BLaER1 treated with 17β-estradiol and CSF1 and Interleukin-3, amounts not matched to agents 10 nM and 100 nM (cell line): ENCODE results near the gene CYTH3.

Source experiments
- H3K27ac ChIP-seq, 11 experiments: shearing (Covaris generic); formaldehyde crosslinking; 2 replicates each; pipeline ENCODE4 v1.8.1; 2022
- H3K27me3 ChIP-seq, 11 experiments: shearing (Covaris generic); formaldehyde crosslinking; 2 replicates each; pipeline ENCODE4 v1.8.1; 2022
- H3K36me3 ChIP-seq, 11 experiments: shearing (Covaris generic); formaldehyde crosslinking; 2 replicates each; pipeline ENCODE4 v1.8.1; 2022
- H3K4me1 ChIP-seq, 10 experiments: shearing (Covaris generic); formaldehyde crosslinking; 2 replicates each; pipeline ENCODE4 v1.8.1; 2022
- H3K4me2 ChIP-seq, 11 experiments: shearing (Covaris generic); formaldehyde crosslinking; 2 replicates each; pipeline ENCODE4 v1.8.1; 2022
- H3K4me3 ChIP-seq, 10 experiments: shearing (Covaris generic); formaldehyde crosslinking; 2 replicates each; pipeline ENCODE4 v1.8.1; 2022
- H3K9ac ChIP-seq, 11 experiments: shearing (Covaris generic); formaldehyde crosslinking; 2 replicates each; pipeline ENCODE4 v1.8.1; 2022
- H3K9me3 ChIP-seq, 11 experiments: shearing (Covaris generic); formaldehyde crosslinking; replicated peaks in 1 of 11; 2 replicates each; pipeline ENCODE4 v1.8.1; 2022
- H4K20me1 ChIP-seq, 11 experiments: shearing (Covaris generic); formaldehyde crosslinking; 2 replicates each; pipeline ENCODE4 v1.8.1; 2022
- Cebpa-rat ChIP-seq, 11 experiments: shearing (Covaris generic); IDR thresholded peaks; 2 replicates each; pipeline ENCODE4 v1.8.1; 2022

Gene CYTH3

DNA sequence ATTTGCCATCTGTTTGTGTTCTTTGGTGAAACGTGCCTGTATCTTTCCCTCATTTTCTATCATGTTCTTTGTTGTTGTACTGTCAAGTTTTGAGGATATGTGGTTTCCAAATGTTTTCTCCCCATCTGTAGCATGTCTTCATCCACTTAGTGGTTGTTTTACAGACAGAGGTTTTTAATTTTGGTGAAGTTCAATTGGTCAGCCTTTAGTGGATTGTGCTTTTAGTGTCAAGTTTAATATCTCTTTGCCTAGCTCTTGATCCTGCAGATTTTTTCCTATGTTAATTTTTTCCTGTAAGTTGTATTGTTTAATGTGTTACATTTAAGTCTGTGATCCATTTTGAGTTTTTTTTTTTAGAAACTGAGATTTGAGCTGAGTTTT is 145.3 kb downstream of the CYTH3 start:
- H4K20me1 ChIP-seq, result peaks cover 0 to 71% (median 16%) of the 10 kb centered on the region in 11 experiments; a peak in 13 of 22 replicates
- H3K27me3 ChIP-seq, result no peaks in the 10 kb centered on the region
- peaks cover 76 to 100% (median 93%) of the 10 kb centered on the region in 11 experiments for H3K36me3 ChIP-seq
- H3K27ac ChIP-seq, result no peak overlapping the region
- H3K4me3 ChIP-seq, result no peak overlapping the region
- H3K9me3 ChIP-seq, result peaks cover 4 to 21% (median 11%) of the 10 kb centered on the region in 11 experiments; a peak in 19 of 22 replicates
- H3K4me2 ChIP-seq, result no peak overlapping the region
- H3K9ac ChIP-seq, result no peak overlapping the region
- TF ChIP-seq Cebpa-rat (IDR thresholded peaks at IDR 0.05), result no peak
- no peaks in the 10 kb centered on the region for H3K4me1 ChIP-seq

DNA sequence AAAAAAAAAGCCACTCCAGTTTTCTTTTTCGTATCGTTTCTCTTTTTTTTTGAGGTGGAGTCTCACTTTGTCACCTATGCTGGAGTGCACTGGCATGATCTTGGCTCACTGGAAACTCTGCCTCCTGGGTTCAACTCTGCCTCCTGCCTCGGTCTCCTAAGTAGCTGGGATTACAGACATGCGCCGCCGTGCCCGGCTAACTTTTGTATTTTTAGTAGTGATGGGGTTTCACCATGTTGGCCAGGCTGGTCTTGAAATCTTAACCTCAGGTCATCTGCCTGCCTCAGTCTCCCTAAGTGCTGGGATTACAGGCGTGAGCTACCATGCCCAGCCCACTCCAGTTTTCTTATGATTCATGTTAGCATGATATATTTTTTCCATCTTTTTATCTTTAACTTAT is 148.6 kb downstream of the CYTH3 start:
- Histone ChIP-seq H3K27ac (no peak overlapping the region), H3K4me1 (peaks cover 0 to 15% (median 10%) of the 10 kb centered on the region in 10 experiments; a peak in 13 of 20 replicates), H3K27me3 (no peaks in the 10 kb centered on the region), H3K4me2 (no peak overlapping the region), H3K9ac (no peak overlapping the region), H3K9me3 (peaks cover 24 to 45% (median 32%) of the 10 kb centered on the region in 11 experiments), H4K20me1 (peaks cover 0 to 57% (median 8%) of the 10 kb centered on the region in 11 experiments; a peak in 12 of 22 replicates), H3K36me3 (peaks cover 78 to 100% (median 94%) of the 10 kb centered on the region in 11 experiments), H3K4me3 (no peak overlapping the region)
- TF ChIP-seq Cebpa-rat (IDR thresholded peaks at IDR 0.05), result no peak

DNA sequence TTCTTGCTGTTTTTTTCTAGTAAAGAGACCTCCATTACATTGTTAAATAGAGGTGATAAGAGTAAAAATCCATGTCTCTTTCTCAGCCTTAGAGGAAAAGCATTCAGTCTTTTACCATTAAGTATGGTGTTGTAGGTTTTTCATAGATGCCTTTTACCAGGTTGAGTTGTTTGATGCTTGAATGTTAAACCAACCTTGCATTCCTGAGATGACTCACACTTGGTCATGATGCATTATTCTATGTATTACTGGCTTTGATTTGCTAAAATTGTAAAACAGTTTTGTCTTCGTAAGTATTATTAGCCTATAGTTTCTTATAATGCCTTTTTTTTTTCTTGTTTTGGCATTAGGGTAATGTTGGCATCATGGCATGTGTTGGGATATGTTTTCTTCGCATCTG is 151.3 kb downstream of the CYTH3 start:
- H3K4me2 ChIP-seq, result no peak overlapping the region
- peaks cover 24 to 45% (median 32%) of the 10 kb centered on the region in 11 experiments for H3K9me3 ChIP-seq
- H3K36me3 ChIP-seq, result peaks cover 93 to 100% (median 98%) of the 10 kb centered on the region in 11 experiments

DNA sequence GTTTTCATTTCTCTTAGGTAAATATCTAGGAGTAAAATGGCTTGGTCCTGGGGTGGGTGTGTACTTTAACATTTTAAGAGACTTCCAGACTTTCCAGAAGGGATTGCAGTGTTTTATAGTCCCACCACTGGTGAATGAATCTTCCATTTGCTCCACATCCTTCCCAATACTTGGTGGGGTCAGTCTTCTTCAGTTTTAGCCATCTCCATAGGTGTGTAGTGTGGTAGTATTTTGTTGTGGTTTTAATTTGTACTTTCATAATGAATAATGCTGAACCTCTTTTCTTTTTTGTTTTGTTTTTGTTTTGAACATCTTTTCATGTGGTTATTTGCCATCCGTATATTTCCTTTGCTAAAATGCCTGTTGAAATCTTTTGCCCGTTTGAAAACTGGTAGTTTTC is 154.9 kb downstream of the CYTH3 start:
- H3K27me3 ChIP-seq, result no peaks in the 10 kb centered on the region
- no peak overlapping the region for H3K4me2 ChIP-seq
- H3K9me3 ChIP-seq, result peaks cover 20 to 30% (median 22%) of the 10 kb centered on the region in 11 experiments
- H3K4me3 ChIP-seq, result no peak overlapping the region
- H4K20me1 ChIP-seq, result peaks cover 0 to 63% (median 12%) of the 10 kb centered on the region in 11 experiments; a peak in 10 of 22 replicates
- no peak overlapping the region for H3K9ac ChIP-seq
- no peak for TF ChIP-seq Cebpa-rat (IDR thresholded peaks at IDR 0.05)
- peaks cover 0 to 15% (median 10%) of the 10 kb centered on the region in 10 experiments; a peak in 13 of 20 replicates for H3K4me1 ChIP-seq
- no peak overlapping the region for H3K27ac ChIP-seq
- peaks cover 96 to 100% (median 98%) of the 10 kb centered on the region in 11 experiments for H3K36me3 ChIP-seq

More for the DNA sequence above, 151.3 kb downstream of the CYTH3 start:
- Histone ChIP-seq H3K27me3 (no peaks in the 10 kb centered on the region), H3K9ac (no peak overlapping the region), H3K27ac (no peak overlapping the region), H3K4me3 (no peak overlapping the region), H3K4me1 (peaks cover 0 to 15% (median 10%) of the 10 kb centered on the region in 10 experiments; a peak in 13 of 20 replicates), H4K20me1 (peaks cover 0 to 54% (median 0%) of the 10 kb centered on the region in 11 experiments; a peak in 8 of 22 replicates)
- TF ChIP-seq Cebpa-rat (IDR thresholded peaks at IDR 0.05), result no peak

DNA sequence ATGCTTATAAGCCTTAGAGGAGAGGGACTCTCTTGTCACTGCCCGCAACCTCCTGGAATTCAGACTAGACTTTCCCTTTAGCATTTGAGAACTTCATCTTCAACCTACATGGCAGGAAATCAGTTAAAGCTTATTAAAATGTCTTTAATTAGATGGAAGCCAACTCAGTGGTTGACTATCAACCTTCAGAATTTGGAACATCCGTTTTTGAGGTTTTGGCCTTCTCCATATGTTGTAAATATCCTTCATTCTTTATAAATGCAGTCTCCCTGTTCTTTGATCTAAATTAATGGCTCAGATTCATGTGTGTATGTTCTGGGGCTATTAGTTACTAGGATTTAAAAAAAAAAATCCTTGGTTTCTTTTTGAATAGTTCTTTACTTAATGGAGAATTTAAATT is 156.2 kb downstream of the CYTH3 start:
- peaks cover 0 to 15% (median 10%) of the 10 kb centered on the region in 10 experiments; a peak in 13 of 20 replicates for H3K4me1 ChIP-seq
- H3K27ac ChIP-seq, result no peak overlapping the region
- H3K36me3 ChIP-seq, result peaks cover 96 to 100% (median 98%) of the 10 kb centered on the region in 11 experiments
- no peak for TF ChIP-seq Cebpa-rat (IDR thresholded peaks at IDR 0.05)
- no peak overlapping the region for H3K4me3 ChIP-seq
- H3K27me3 ChIP-seq, result no peaks in the 10 kb centered on the region
- peaks cover 0 to 76% (median 16%) of the 10 kb centered on the region in 11 experiments; a peak in 10 of 22 replicates for H4K20me1 ChIP-seq
- no peak overlapping the region for H3K9ac ChIP-seq
- H3K4me2 ChIP-seq, result no peak overlapping the region
- H3K9me3 ChIP-seq, result peaks cover 12 to 17% (median 15%) of the 10 kb centered on the region in 11 experiments
